ENCODE data around the gene P2RX1. TPM values are rescaled to one million over a fixed set of nuclear protein-coding genes. Genes with fewer than 3 reads are reported as not detected.

The P2RX1 gene
- not detected in 2 replicates for total RNA-seq

GRCh38 chr17:3915995-3916696, at the start of gene P2RX1:
Gene P2RX1 (minus strand): TSS chr17:3916465. CDS start chr17:3916225, 240 bp downstream.

GRCh38 chr17:3964203-3965117, 48.2 kb upstream of the P2RX1 start, which contains the start of gene ATP2A3:
Gene ATP2A3 (minus strand): TSS chr17:3964437. CDS start chr17:3964291, 146 bp downstream.

GRCh38 chr17:3893003-3893719, 23.1 kb downstream of the P2RX1 start, which contains the start of gene CAMKK1:
Gene CAMKK1 (minus strand): TSS chr17:3893053. CDS start chr17:3885687, 7,366 bp downstream.

Other genes with a start within 250 kb of the P2RX1 start
- gene TAX1BP3, start 247.9 kb downstream of the P2RX1 start, total RNA-seq, result 324 and 363 TPM in 2 replicates
- gene EMC6, start 247.7 kb downstream of the P2RX1 start, total RNA-seq, result 15.1 and 24.8 TPM in 2 replicates
- gene P2RX5, start 220.3 kb downstream of the P2RX1 start, total RNA-seq, result 7.8 and 11.7 TPM in 2 replicates
- gene HASPIN, start 192.6 kb downstream of the P2RX1 start, total RNA-seq, result 4.1 and 5.8 TPM in 2 replicates
- gene ITGAE, start 115.3 kb downstream of the P2RX1 start, total RNA-seq, result 27.4 and 33.3 TPM in 2 replicates
- gene NCBP3, start 70.2 kb downstream of the P2RX1 start, total RNA-seq, result 14.1 and 21.8 TPM in 2 replicates
- 4.3 and 5.5 TPM in 2 replicates for gene CAMKK1, start 23.4 kb downstream of the P2RX1 start, total RNA-seq
- gene ATP2A3, start 48.0 kb upstream of the P2RX1 start, total RNA-seq, result 0.58 and 1.8 TPM in 2 replicates
- 24.3 and 25.7 TPM in 2 replicates for gene ZZEF1, start 226.6 kb upstream of the P2RX1 start, total RNA-seq
- gene CYB5D2, start 226.7 kb upstream of the P2RX1 start, total RNA-seq, result 13.3 and 30.3 TPM in 2 replicates